OCI-LY3 (cell line): ENCODE results near the gene TCF21.

Experiments
- CTCF ChIP-seq: fragments of 200-600, 300-600 bp; sonication (generic); IDR thresholded peaks from 2 replicates; pipeline ENCODE4 v1.5.1; 2014; ENCODE audit warnings: antibody characterized with exemption, low read length, low read depth
- EZH2phosphoT487 ChIP-seq: fragments of 200-600 bp; shearing (Covaris generic); IDR thresholded peaks from 2 replicates; pipeline ENCODE4 v1.6.1; 2018; ENCODE audit warnings: antibody characterized with exemption, mixed run types, low read depth

GRCh38 chr6:133893946-133894345 is 5.0 kb downstream of the TCF21 start:
- TF ChIP-seq CTCF (no peak), EZH2phosphoT487 (no peak)
